Left forelimb (tissue), 1 donor: ENCODE results near the gene CARF.

ENCODE experiments used
- DNase-seq: peaks from one replicate; pipeline ENCODE4 v3.0.0-alpha.2; 2018; ENCODE audit warnings: low spot score

CARF gene

GRCh38 chr2:203018181-203018580, 106.1 kb downstream of the CARF start:
- DNase-seq = no peak

DNA sequence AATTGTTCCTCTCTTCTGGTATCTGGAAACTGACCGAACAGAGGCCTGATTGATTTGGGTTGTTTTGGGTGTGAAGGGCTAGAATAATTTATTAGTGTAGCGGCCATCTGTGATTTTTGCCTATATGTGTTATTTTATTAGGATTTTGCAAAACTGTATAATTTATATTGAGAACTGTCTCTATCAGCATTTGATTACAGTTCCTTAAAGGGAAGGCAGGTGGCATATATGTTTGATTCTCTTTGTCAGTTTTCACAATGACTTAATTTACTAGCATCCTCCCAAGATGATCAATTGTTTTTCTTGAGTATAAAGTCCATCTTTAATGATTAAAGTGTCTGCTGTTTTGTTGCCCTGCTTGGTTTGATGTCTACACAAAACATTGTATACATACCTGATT, 107.1 kb downstream of the CARF start:
- no peak for DNase-seq

DNA sequence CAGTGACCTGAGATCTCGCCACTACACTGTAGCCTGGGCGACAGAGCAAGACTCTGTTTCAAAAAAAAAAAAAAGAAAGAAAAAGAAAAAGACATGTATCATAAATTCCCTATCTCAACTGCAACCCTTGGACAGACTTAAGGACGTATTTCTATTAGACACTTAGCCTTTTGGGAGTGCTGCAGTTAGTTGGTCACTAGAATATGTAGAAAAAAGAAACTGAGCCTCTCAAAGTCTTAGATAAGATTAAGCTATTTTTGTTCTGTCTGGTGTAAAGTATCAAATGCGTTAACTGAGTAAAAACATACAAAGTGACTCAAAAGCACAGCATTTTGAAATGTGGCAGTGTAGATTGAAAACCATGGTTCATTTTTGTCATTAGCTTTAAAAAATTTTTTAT, 109.9 kb downstream of the CARF start:
- no peak for DNase-seq

DNA sequence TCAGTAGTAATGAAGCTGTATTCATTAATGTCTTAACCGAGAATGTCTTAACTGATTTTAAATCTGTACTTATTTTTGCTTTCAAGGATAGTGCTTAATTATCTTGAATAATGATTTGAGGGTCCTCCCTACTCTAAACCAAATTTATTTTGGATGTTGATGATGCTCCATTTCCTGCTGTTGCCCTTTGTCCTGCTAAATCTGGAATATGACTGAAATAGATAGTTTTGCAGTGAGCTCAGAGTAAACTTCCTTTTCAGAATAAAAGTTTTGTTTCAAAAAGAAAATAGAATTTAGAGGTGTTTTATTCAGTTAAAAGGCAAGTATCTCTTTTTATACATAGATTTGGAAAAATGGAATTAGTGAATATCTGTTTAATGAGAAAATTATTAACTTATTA, 110.7 kb downstream of the CARF start:
- DNase-seq = no peak

DNA sequence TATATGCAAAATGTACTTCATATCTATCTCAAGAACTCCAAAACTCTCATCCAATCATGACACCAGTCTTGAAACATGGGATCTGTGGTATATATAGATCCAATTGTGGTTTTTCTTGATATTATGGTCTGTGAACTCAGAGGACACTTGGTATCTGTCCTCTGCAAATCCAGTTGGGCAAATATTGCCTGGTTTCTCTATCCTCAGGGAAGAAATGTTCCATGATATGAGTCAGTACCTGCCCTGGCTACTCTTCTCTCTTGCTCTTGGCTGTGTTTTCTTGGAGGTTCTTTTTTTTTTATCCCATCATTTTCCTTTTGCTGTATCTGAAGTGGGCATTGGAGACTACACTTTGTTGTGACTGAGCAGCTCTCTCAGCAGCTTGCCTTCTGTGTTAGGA, 113.5 kb downstream of the CARF start:
- DNase-seq = no peak

DNA sequence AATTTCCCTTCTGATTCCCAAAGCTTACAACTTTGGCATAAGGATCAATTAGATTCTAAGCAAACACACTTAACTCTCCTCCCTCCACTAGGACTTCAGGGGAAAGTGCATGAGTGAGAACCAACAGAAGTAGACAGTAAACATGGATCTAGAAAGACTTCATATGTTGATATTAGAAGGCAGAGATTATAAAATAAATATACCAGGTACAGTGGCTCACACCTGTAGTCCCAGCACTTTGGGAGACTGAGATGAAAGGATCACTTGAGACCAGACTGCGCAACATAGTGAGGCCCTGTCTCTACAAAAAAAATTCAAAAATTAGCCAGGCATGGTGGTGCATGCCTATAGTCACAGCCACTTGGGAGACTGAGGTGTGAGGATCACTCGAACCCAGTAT, 118.5 kb downstream of the CARF start:
- DNase-seq = no peak

GRCh38 chr2:203030991-203031390, 118.9 kb downstream of the CARF start:
- no peak for DNase-seq

- no peak for DNase-seq
These were observed 121.3 kb downstream of the CARF start for GRCh38 chr2:203033395-203033794.

GRCh38 chr2:203035879-203036470, 123.9 kb downstream of the CARF start:
- DNase-seq = no peak
